ENCODE measurements around the gene HSD3B7.

Gene HSD3B7

GRCh38 chr16:31031276-31031675 is 46.3 kb downstream of the HSD3B7 start:
- no peak for DNase-seq

DNA sequence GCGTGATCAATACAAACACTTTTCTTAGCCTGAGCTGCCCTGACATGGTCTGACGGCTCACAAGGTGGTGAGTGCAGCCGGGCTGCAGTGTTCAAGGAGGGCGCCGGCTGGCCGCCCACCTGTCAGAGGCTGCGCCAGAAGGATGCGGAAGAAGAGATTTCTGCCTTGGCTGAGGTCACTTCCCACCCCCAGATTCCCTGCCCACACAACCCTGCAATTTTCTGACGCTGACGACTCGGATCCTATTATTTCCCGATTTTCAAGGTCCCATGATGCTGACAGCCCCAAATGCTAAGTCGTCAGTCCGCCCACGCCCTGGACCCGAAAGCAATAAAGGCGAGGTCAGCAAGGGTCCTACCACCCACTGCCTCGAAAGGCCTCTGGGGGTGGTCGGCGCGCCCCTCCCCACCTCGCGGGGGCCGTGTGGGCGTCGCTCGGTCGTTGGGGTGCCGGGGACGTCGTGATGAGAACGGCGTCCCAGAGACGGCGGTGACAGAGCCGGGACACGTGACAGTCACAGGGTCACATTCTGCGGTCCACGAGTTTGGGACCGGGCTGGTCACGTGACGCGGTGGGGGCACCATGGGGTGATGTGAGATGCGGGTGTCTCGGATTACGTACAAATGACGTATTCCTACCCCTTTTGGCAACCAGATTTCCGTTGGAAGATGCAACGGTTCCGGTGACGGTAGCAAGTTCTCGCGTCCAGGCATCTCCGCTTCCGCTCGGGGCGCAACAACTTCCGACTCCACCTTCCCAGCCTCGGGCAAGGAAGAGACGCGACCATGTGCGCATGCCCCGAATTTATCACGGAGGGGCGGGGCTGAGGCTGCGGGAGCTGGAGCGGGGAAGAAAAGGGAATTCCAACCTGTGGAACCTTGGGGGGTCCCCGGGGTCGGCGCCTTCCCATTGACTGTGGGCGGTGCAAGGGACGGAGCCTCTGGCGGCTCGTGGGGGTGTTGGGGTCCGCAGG is 48.0 kb downstream of the HSD3B7 start, which contains the start of gene STX4:
STX4 (plus strand) TSS at position 823 of the 973 bp plus-strand sequence. CDS start 248 bp downstream, outside the sequence.
- DNase-seq = peak; percentile 97

- peak; percentile 81 for DNase-seq
These were observed 48.9 kb downstream of the HSD3B7 start for GRCh38 chr16:31033709-31034492.

DNA sequence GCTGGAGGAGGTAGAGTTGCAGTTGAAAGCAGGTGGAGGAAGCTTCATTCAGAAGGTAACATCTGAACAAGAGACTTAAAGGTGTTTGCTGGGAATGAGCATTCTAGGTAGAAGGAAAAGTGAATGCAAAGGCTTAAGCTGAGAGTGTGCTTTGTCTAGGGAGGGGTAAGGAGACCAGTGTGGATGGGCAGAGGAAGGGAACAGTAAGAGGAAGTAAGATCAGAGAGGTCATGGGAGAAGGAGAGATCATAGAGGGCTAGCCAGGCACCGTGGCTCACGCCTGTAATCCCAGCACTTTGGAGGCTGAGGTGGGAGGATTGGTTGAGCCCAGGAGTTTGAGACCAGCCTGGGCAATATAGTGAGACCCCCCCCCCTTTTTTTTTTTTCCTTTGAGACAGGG is 51.7 kb downstream of the HSD3B7 start:
- DNase-seq = no peak
